LoVo (cell line): Measurements from ENCODE around the gene SNAI1.

Experiments used
- DNase-seq: peaks from one replicate; pipeline ENCODE4 v3.0.0-alpha.2; 2016; ENCODE audit warnings: low spot score

Gene SNAI1

DNA sequence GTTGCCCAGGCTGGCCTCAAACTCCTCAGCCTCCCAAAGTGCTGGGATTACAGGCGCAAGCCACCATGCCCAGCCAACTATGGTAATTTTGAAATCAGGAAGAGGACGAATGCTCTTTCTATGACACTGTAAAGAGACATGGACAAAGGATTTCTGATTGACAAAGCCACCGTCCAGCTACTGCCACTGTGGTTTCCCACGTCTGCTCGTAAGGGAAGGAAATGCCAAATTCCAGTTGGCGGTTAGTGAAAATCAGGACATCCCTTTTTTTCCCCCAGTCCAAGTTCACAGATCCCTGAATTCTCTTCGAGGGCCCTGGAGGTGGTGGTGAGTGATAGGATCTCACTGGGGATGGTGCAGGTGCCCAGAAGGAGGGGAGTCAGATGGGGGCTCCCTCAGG, 31.2 kb downstream of the SNAI1 start:
- DNase-seq: no peak

DNA sequence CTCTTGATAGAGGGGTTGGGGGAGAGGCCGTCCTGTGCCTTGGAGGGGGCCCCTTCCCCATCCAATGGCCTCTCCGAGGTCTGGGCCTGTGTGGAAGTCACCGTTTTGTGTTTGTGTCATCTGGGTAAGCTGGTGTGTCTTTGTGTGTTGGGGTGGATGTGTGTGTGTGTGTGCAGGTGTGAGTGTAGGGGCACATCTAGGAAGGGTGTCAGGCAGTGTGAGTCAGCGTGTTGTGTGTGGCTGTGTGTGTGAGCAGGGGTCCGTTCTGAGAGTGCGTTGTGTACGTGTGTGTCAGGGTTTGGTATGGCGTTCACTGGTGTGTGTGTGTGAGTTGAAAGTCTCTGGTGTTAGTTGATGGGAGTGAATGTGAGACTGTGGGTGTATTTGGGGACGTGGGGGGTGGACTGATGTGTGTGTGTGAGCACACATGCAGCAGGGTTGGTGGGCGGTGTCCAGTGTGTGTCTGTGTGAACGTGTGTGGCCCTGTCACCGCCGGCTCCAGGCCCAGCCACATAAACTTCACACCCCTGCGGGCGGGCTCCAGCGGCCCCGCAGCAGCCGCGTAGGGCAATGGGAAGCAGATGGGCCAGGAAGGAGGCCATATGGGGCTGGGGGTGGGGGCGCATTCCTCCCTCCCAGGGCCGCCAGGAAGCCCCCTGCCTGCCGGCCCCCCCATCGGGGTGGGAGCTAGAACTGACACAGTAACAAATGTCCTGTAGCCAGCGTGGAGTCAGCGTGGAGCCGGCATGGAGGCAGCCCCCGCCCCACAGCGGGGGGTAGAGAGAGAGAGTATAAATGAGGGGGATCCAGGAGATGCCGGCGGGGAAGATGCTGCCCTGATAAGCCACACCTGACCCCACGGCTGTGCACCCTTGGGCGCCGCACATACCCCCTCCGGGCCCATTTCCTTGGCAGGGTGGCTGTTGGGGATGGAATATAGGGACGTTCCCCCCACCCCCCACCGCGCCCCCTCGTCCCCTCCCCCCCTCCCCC, 32.1 kb downstream of the SNAI1 start:
- DNase-seq: no peak

DNA sequence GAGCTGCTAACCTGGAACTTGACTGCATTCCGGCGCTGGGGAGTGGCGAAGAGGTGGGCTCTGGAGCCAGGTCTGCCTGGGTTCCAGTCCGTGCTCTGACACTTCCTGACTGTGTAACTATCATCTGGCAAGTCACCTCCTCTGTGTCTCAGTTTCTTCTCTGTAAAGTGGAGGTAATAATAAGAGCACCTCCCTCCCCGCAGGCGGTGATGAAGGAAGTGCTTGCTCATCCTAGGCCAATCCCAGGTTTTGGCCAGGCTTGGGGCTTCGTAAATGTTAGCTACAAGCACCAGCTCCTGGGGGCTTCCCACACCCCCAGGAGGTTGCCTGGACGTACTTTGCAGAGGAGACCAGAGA, 32.8 kb downstream of the SNAI1 start:
- DNase-seq: no peak

DNA sequence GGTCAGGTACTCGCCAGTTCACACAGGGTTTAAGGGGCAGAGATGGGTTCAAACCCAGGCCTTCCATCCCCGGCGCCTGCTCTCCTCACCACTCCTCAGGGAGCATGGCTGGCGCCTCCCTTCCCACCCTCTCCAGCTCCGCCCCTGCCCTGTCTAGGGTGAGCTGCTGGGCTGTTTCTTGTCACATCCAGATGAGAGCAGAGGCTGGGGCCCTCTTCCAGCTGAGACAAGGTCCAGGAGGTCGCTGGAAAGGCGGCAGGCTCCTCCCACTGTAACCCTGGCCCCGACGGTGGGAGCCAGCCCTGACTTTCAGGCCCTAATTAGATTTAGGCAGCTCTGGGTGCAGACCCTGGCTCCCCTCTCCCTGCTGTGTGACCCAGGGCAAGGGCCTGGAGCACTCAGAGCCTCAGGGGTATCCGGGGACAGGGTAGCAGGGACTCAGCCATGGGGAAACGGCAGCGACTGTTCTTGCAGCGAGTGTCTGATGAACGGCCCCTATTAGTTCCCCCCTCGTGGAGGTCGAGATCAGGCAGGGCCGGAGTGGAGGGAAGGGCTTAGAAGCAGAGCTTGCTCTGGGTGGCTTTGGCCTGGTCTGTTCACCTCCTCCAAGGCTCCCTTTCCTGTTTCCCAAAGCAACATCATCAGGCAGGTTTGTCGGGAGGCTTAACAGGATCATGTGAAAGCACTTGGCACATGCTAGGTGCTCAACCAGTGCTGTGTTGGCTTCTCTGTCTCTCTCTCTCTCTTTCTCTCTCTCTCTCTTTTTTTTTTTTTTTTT, 33.4 kb downstream of the SNAI1 start:
- DNase-seq: no peak

DNA sequence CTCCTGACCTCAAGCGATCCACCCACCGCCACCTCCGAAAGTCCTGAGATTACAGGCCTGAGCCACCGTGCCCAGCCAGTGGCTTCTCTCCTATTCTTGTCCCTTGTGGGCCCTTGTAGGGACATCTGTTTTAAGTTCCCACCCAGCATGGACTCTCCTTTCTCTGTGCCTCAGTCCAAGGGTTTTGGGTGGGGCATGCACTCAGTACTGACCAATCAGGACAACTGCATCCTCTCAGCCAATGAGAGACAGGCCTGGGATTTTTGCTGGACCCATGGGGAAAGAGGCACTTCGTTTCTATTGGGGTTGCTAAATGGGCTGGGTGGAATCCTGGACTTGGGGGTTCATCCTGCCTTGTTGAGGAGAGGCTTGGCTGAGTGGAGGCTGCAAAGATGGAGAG, 34.4 kb downstream of the SNAI1 start:
- no peak for DNase-seq

DNA sequence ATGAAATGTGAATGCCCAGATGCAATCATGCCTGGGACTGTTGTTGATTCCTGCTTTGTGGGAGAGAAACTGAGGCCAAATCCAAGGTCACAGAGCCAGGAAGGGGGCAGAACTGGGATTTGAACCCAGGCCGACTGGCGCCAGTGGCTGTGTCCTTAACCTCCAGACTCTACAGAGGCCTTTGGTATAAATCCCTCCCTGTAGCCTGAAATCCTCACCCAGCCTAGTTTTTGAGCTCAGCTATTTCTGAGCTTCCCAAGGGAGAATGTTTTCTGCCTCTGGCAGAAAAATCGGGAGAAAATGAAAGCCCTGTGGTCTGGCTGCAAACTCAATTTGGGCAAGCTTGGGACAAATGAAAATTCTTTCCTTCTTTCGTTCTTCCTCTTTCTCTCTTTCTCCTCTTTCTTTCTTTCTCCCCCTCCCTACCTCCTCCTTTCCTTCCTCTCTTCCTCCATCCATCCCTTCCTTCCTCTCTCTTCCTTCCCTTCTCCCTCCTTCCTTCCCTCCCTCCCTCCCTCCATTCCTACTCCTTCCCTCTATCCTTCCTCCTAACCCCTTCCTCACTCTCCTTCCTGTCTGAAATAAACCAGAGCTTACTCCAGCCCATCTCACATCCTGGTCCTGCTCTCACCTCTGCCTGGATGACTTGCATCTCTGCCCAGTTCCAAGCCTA, 34.9 kb downstream of the SNAI1 start:
- no peak for DNase-seq

DNA sequence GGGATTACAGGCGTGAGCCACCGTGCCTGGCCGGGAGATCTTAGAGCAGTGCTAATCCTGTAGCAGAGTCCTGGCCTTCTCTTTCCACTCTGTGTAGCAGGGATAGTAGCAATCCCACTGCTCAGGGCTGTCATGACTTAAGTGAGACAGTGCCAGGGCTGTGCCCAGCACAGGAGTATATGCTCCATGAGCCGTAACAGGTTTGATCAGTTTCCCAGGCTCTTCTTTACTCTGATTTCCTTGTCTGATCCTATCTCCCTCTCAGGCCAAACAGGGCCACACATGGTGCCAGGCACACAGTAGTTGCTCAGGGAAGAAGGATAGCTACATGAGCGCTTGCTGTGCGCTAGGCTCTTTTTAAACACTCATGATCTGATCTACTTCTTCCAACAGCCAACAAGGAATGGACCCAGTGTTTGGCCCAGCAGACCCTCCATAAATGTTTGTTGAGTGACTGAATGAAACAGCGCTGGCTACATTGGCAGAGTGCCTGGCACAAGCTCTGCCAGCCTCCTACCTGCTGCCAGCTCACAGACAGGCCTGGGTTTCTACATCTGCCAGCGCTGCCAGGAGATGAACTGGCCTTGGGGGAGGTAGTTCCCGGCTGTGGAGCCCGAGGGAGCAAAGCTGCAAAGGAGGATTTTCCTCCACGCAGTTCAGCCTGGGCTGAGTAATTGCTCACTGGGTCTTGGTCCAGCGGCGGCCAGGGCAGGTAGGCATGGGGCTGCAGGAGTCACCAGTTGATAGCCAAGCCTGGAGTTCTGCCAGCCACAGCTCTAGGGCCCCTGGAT, 36.9 kb downstream of the SNAI1 start:
- no peak for DNase-seq

DNA sequence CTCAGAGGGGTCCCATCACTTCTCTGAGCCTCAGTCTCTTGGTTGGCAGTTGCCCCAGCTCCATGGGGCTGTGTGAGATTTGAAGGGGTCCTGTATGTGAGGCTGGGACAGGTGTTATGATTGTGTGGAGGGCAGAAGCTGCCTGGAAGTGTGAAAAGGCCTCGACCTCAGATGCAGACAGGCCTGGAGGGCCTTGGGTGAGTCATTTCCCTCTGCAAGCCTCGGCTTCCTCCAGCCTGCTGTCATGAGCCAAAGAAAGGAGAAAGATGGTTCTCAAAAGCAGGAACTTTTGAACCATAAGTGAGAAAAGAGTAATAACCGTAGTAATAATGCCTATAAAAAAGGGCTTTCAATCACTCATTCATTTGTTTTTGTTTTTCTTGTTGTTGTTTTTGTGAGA, 37.5 kb downstream of the SNAI1 start:
- no peak for DNase-seq

DNA sequence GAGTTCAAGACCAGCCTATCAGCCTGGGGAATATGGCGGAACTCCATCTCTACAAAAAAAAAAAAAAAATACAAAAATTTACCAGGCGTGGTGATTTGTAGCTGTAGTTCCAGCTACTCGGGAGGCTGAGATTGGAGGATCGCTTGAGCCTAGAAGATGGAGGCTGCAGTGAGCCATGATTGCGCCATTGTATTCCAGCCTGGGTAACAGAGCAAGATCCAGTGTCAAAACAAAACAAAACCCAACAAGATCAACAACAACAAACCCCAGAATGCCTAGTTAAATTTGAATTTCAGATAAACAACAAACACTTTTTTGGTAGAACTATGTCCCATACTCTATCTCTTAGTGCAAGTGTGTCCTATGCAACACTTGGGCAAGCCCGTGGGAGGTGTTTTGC, 39.9 kb downstream of the SNAI1 start:
- no peak for DNase-seq

DNA sequence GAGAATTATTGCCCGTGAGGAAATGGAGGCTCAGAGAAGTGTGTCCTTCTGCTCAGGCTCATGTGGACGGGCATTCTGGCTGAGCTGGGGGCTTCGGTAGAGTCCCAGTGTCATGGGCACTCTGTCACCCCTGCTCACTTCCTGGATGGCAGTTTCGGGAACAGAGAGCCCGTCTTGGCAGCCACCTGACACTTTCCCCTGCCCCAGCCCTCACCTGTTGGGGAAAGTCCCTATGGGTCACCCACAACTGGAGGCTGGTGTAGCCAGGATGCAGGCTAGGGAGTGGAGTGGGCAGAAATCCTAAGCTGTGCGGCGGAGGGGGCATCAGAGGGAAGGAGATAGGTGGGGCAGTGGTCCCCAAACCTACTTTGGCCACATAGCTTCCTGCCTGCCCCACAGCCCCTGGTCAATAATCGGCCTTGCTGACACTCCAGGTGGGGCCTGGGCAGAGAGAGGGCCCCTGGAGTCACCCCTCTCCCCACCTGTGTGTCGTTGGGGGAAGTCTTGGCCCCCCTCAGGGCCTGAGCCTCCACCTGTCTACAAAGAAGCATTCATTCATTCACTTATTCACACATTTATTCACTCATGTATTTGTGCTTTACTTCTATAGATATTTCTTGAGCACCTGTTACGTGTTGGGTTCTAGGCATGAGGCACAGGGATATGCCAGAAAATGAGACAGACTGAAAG, 40.5 kb downstream of the SNAI1 start:
- no peak for DNase-seq

DNA sequence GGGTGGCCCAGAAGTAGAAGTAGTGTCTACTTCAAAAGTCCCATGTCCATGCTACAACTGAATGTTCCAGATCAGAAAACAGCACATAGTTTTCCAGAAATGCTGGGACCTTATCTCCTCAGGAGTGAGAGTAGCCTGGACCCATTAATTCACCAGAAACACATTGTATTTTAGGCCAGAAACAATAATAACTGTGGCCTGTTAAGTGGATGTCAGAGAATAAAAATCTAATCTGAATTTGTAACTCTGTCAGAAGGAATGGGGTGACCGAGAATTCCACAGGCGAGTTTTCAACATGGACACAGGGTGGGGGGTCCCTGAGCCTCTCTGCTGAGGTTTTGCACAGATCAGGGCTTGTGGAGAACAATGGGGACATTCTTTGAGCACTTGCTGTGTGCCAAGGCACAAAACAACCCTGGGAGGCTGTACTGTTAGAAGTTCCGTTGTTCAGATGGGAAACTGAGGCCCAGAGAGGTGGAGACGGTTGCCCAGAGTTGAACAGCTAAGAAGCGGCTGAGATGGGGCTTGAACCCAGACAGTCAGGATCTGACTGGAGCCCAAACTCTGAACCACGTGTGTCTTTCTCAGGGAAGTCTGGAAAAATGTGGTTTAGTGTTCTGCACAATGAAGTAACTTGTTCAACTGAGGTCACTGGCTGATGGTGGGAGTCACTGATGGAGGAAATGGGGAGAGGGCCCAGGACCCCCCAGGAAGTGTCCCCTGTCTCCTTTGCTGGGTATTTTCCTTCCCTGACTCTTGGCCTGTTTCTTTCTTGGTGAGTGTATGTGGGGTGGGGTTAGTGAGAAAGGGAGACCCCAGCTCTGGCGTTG, 44.2 kb downstream of the SNAI1 start:
- no peak for DNase-seq

DNA sequence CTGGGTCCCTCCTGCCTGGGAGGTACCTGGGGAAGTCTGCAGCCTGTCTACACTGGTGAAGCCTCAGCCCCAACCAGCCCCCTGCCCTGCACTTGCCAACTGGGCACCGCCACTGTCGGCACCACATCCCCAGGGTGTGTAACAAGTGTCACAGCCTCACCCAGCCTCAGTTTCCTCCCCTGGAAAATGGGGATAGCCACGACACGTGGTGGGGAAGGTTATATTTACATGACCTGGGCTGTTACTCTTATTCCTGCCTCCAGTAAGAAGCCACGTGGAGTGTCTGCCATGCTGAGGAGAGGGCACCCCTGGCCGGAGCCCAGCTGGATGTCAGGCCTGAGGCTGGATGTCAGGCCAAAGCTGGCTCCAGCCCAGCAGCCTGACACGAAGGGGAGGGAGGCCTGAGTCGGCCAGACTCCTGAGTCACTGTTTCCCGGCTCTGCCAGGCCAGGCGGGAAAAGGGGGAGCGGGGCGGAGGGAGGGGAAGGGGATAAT, 44.9 kb downstream of the SNAI1 start:
- no peak for DNase-seq

DNA sequence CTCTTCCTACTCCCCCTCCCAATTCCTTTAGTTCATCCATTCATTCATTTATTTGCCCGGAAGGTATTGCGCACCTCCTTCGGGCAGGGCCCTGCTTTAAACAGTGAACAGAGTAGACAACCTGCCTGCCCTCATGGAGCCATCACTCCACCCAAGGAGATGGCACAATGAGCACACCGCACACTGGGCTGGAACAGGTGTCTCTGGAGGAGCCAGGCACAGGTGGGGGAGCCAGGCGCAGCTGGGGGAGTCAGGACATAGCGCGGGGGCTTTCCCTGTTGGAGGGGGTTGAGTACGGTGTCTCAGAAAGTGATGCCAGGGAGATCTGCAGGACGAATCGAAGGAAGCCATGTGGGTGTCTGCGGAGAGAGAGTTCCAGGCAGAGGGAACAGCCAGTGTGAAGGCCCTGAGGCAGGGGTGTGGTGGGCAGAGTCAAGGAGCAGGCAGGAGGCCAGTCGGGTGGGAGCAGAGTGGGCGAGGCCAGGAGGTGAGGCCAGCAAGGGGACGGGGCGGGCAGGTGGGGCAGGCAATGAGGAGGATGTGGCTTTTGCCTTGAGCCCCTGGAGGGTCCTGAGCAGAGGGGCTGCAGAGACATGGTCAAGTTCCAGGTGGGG, 46.4 kb downstream of the SNAI1 start:
- DNase-seq: no peak

DNA sequence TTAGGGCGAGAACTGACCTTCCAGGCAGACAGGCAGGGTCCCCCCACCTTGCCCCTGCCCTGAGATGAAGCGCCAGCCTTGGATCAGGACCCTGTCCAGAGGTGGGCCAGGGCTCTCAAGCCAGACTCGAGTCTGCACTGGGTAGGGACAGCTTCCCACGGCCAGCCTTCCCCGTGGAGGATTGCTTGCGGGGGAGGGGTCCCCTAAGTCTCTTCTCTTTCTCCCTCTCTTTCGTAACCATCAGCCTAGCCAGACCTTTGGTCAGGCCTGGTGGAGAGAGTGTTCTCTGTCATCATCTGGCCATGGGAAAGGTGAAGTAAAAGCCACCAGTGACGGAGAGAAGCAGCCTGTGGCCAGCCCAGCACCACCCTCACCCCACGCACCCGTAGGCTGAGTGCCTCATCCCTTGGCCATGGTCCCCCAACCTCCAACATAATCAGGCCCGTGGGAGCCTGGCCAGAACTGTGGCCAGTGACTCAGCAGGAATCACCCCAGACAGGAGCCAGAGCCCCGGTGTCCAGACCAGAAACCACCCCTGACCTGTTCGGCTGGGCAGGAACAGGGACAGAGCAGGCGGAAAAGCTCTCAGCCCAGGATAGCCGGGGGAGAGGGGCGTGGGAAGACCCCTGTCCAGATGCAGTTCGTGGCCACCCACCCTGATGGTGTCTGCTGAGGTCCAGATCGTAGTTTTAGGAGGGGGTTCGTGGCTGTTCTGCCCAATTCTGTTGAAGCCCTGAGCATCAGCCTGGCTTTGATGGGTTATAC, 47.1 kb downstream of the SNAI1 start:
- no peak for DNase-seq

DNA sequence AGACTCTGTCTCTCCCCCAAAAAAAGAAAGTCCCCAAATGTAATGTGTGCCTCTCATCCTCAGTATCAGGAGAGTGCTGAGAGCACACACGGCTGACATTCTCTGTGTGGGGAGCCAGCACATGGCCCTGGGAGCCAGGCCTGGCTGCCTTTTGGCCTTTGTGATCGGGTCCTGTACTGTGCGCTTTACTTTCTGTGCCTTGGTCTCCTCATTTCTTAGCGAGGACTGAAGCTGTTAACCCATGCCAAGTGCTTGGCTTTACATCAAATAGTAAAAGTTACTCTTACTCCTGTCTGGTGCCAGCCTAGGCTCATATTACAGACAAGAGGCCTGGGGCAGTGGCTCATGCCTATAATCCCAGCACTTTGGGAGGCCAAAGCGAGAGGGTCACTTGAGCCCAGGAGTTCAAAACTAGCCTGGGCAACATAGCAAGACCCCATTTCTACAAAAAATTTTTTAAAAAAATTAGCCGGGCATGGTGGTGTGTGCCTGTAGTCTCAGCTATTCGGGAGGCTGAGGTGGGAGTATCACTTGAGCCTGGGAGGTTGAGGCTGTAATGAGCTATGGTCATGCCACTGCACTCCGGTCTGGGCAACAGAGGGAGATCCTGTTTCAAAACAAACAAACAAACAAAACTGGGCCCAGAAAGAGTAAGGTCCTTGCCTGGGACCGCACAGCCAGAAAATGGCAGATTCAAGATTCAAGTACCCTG, 50.3 kb downstream of the SNAI1 start:
- no peak for DNase-seq

DNA sequence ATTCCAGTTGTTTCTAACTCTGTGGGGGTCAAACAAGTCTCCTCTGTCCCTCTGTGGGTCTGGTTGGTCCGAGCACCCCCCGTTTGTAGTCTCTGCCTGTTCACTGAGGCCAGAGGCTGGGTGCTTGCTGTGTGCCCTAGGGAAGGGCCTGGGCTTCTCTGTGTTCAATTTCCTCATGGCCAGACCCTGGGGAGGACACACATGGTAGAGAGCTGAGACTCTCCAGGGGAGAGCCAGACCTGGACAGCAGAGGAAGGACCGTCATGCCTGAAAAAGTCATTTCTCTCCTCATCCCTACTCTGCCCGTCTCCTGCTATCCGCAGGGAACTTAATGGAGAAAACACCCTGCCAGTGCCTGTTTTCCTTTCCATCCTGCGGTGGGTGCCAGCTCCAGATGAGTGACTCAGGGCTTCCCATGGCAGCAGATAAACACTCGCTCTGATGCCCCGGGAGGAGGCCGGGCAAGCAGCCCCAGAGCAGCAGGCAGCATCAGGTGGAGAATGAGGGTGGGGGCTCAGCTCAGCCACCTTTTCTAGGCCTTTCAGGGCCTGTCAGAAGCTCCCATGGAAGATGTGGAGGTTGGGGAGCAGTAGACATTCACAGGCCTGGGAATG, 51.9 kb downstream of the SNAI1 start:
- DNase-seq: no peak

DNA sequence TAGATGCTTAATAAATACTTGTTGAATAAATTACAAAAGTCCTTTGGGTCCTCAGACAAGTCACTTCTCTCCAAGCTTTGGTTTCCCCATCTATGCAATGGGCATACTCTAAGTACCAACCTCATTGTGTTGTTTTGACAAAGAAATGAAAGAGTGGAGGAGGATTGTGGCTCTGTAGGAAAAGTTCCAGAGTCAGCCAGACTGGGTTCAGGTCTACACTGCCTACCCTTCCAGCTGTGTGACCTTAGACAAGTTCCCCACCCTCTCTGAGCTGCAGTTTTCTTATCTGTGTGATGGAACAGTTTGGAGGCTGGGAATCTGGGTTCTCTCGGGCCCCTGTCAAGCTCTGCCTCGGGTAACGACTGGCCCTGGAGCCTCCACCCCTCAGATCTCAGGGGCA, 53.9 kb downstream of the SNAI1 start:
- no peak for DNase-seq

DNA sequence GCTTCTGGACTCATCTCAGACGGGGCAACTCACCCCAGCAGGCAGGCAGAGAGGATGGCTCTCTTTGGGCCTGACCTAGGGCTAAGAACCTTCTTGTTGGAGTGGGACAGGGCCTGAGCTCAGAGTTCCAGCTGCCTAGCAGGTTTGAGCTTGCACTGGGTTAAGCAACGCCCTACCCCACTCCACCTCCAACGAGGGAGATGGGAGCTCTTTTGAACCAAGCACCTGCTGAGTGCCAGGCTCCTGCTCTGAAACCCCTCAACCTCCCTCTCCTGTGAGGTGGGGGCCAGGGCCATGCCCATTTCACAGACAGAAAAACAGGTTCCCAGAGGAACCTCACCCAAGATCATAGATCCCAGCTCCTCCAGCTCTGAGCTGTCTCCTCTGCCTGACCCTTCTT, 54.3 kb downstream of the SNAI1 start:
- DNase-seq: no peak
